IMR-90 (cell line): ENCODE results near the gene NDUFAB1. TPM values are rescaled to one million over a fixed set of nuclear protein-coding genes. Genes with fewer than 3 reads are reported as not detected.
A peak's percentile ranks its signal among the peaks of the same experiment; 100 is the strongest.

Source experiments
- ATAC-seq: fragments of 200-7000 bp; cut with Tn5 transposase; 2 replicates; pipeline ENCODE4 v1.9.1; 2020; ENCODE audit warnings: low read depth, mild to moderate bottlenecking, moderate library complexity
- BruUV-seq: library from RNA; stranded (reverse); fragments of 400-500 nt; replicated peaks from 2 replicates; lab custom pipeline; 2021; lab: Mats Ljungman, UMichigan
- CTCF ChIA-PET: fragments of 300-600 bp; formaldehyde crosslinking; extraction: SDS; loops from one replicate; lab custom pipeline; 2021; ENCODE audit warnings: antibody characterized with exemption; lab: Yijun Ruan, JAX
- POLR2A ChIA-PET: fragments of 300-600 bp; sonication (Branson Sonifier 250); formaldehyde crosslinking; loops from one replicate; lab custom pipeline; 2022; ENCODE audit warnings: antibody characterized with exemption; ENCODE audit not compliant: unreplicated experiment; lab: Charles Lee
- DNase-seq: peaks from one replicate; pipeline ENCODE4 v3.0.0; 2013
- H2AFZ ChIP-seq: replicated peaks from 2 replicates; pipeline ENCODE3; 2013; ENCODE audit warnings: low read length, mild to moderate bottlenecking; ENCODE audit not compliant: poor library complexity
- H2AK5ac ChIP-seq: 2 replicates; pipeline ENCODE4 v1.6.1; 2013; ENCODE audit warnings: low read depth, low read length, inconsistent platforms
- H2AK9ac ChIP-seq: replicated peaks from 2 replicates; pipeline ENCODE3; 2013; ENCODE audit warnings: mild to moderate bottlenecking, low read depth, low read length, moderate library complexity; ENCODE audit not compliant: poor library complexity
- H2BK120ac ChIP-seq: 2 replicates; pipeline ENCODE4 v1.6.1; 2013; ENCODE audit warnings: low read depth, low read length, inconsistent platforms
- H2BK15ac ChIP-seq: 3 replicates; pipeline ENCODE4 v1.6.1; 2013; ENCODE audit warnings: low read depth, low read length, inconsistent platforms
- H2BK20ac ChIP-seq: 2 replicates; pipeline ENCODE4 v1.6.1; 2013; ENCODE audit warnings: low read depth, mild to moderate bottlenecking, inconsistent platforms, low read length, moderate library complexity
- H2BK5ac ChIP-seq: 2 replicates; pipeline ENCODE4 v1.6.1; 2013; ENCODE audit warnings: mild to moderate bottlenecking, low read depth, low read length, inconsistent platforms; ENCODE audit not compliant: poor library complexity, severe bottlenecking
- H3K14ac ChIP-seq: replicated peaks from 2 replicates; pipeline ENCODE4 v1.6.1; 2013; ENCODE audit warnings: low read depth, low read length, inconsistent platforms
- H3K18ac ChIP-seq: 2 replicates; pipeline ENCODE4 v1.6.1; 2013; ENCODE audit warnings: low read depth, low read length, control low read depth
- H3K23ac ChIP-seq: 2 replicates; pipeline ENCODE4 v1.6.1; 2013; ENCODE audit warnings: low read depth, low read length, inconsistent platforms
- H3K27ac ChIP-seq: 2 replicates; pipeline ENCODE4 v1.5.1; 2013; ENCODE audit warnings: mild to moderate bottlenecking, control low read depth, low read length; ENCODE audit not compliant: insufficient read depth
- H3K27me3 ChIP-seq: 2 replicates; pipeline ENCODE4 v1.6.1; 2013; ENCODE audit warnings: low read length; ENCODE audit not compliant: control insufficient read depth, insufficient read depth
- H3K36me3 ChIP-seq: 2 replicates; pipeline ENCODE4 v1.6.1; 2013; ENCODE audit warnings: low read length, mixed read lengths; ENCODE audit not compliant: control insufficient read depth, insufficient read depth
- H3K4ac ChIP-seq: 2 replicates; pipeline ENCODE4 v1.6.1; 2013; ENCODE audit warnings: low read depth, low read length, inconsistent platforms
- H3K4me1 ChIP-seq: 2 replicates; pipeline ENCODE4 v1.6.1; 2013; ENCODE audit warnings: low read length, mixed read lengths; ENCODE audit not compliant: control insufficient read depth, insufficient read depth
- H3K4me2 ChIP-seq: 2 replicates; pipeline ENCODE4 v1.6.1; 2013; ENCODE audit warnings: low read depth, mild to moderate bottlenecking, control low read depth, low read length, moderate library complexity
- H3K4me3 ChIP-seq: 2 replicates; pipeline ENCODE4 v1.5.1; 2013; ENCODE audit warnings: low read depth, mild to moderate bottlenecking, control low read depth, low read length, moderate library complexity; ENCODE audit not compliant: insufficient read depth
- H3K56ac ChIP-seq: 2 replicates; pipeline ENCODE4 v1.6.1; 2013; ENCODE audit warnings: low read length, inconsistent platforms; ENCODE audit not compliant: insufficient read depth; ENCODE audit errors: extremely low read depth
- H3K79me1 ChIP-seq, 2 experiments: 2 replicates each; pipeline ENCODE4 v1.6.1; 2013; ENCODE audit warnings: low read length in 2 of 2, inconsistent platforms in 1 of 2, low read depth in 1 of 2
- H3K9ac ChIP-seq: 2 replicates; pipeline ENCODE4 v1.6.1; 2013; ENCODE audit warnings: low read depth, low read length, control low read depth
- H3K9me1 ChIP-seq: 2 replicates; pipeline ENCODE4 v1.6.1; 2013; ENCODE audit warnings: low read length, inconsistent platforms; ENCODE audit not compliant: insufficient read depth
- H3K9me3 ChIP-seq: 2 replicates; pipeline ENCODE4 v1.6.1; 2013; ENCODE audit warnings: low read length; ENCODE audit not compliant: control insufficient read depth, insufficient read depth
- H4K20me1 ChIP-seq: 2 replicates; pipeline ENCODE4 v1.6.1; 2013; ENCODE audit warnings: low read length, inconsistent platforms; ENCODE audit not compliant: insufficient read depth
- H4K5ac ChIP-seq: 2 replicates; pipeline ENCODE4 v1.6.1; 2013; ENCODE audit warnings: mild to moderate bottlenecking, low read depth, low read length, control low read depth
- H4K8ac ChIP-seq, 2 experiments: 2 replicates each; pipeline ENCODE4 v1.6.1; 2013; ENCODE audit warnings: low read depth in 2 of 2, low read length in 2 of 2, control low read depth in 1 of 2, inconsistent platforms in 1 of 2
- H4K91ac ChIP-seq: 2 replicates; pipeline ENCODE4 v1.6.1; 2013; ENCODE audit warnings: low read depth, low read length, inconsistent platforms; ENCODE audit not compliant: insufficient read depth
- CEBPB ChIP-seq: IDR thresholded peaks from 2 replicates; pipeline ENCODE4 v1.6.1; 2012; ENCODE audit warnings: low read depth, low read length, improper control_type of control experiment
- FOS ChIP-seq: fragments of 150-350 bp; IDR thresholded peaks from 2 replicates; pipeline ENCODE4 v1.6.1; 2016; ENCODE audit warnings: low read depth, low read length
- MAFK ChIP-seq: IDR thresholded peaks from 2 replicates; pipeline ENCODE4 v1.6.1; 2012; ENCODE audit warnings: low read depth, low read length, improper control_type of control experiment
- NFE2L2 ChIP-seq: fragments of 150-350 bp; IDR thresholded peaks from 2 replicates; pipeline ENCODE4 v1.6.1; 2016; ENCODE audit warnings: low read depth, mild to moderate bottlenecking, low read length
- RCOR1 ChIP-seq: IDR thresholded peaks from 2 replicates; pipeline ENCODE4 v1.6.1; 2012; ENCODE audit warnings: mild to moderate bottlenecking, low read length, improper control_type of control experiment; ENCODE audit not compliant: insufficient replicate concordance
- RFX5 ChIP-seq: IDR thresholded peaks from 2 replicates; pipeline ENCODE4 v1.8.0; 2012; ENCODE audit warnings: low read depth, mild to moderate bottlenecking, low read length, moderate library complexity
- SMC3 ChIP-seq: fragments of 150-350 bp; IDR thresholded peaks from 2 replicates; pipeline ENCODE4 v1.6.1; 2016; ENCODE audit warnings: low read depth, mild to moderate bottlenecking, antibody characterized with exemption, low read length, moderate library complexity
- USF2 ChIP-seq: fragments of 150-350 bp; IDR thresholded peaks from 2 replicates; pipeline ENCODE4 v1.6.1; 2017; ENCODE audit warnings: mild to moderate bottlenecking, antibody characterized with exemption, low read length, low read depth
- WGBS, 2 experiments: methylation state at CpG; one replicate each; pipeline versions ENCODE4 v1.1.5 to v1.1.7; 2013; ENCODE audit warnings: missing lambda C conversion rate in 2 of 2; ENCODE audit not compliant: insufficient read length in 1 of 2; ENCODE audit errors: extremely low coverage in 2 of 2; 5-methylcytosine and 5-hydroxymethylcytosine counted together
- dilution Hi-C: fragments of 300-500 bp; cut with HindIII; formaldehyde crosslinking; loops from one replicate; pipeline ENCODE4 v1.14.3; 2018; ENCODE audit warnings: low sequenced_read_pairs; ENCODE audit not compliant: unreplicated experiment
- in situ Hi-C: fragments of 300-500 bp; cut with MboI; formaldehyde crosslinking; loops from 3 replicates; pipeline ENCODE4 v1.14.3; 2019; ENCODE audit warnings: low sequenced_read_pairs, inconsistent platforms, mixed read lengths
- intact Hi-C: fragments of 100-400 bp; cut with micrococcal nuclease; formaldehyde crosslinking; loops from 2 replicates; pipeline ENCODE4 v1.10.0; 2022
- polyA plus RNA-seq, 3 experiments: library from polyadenylated mRNA; depleted of rRNA; stranded (reverse); fragments of >200 nt; gene quantifications; 2 replicates each; pipeline ENCODE4 v1.2.3, GENCODE V29; 2012; ENCODE audit warnings: low replicate concordance in 1 of 3
- total RNA-seq: library from RNA; depleted of rRNA; stranded (reverse); fragments of >200 nt; gene quantifications from 2 replicates; pipeline ENCODE4 v1.2.3, GENCODE V29; 2012

Gene NDUFAB1
- total and polyA plus RNA-seq, 2 of the 4 experiments (the other 2 are of a cell fraction) = 117 to 146 TPM

GRCh38 chr16:23640615-23640930, 44.5 kb upstream of the NDUFAB1 start:
- WGBS, 2 experiments = no CpG with 5 or more reads among the region's 8 CpGs
- Histone ChIP-seq H2AK5ac (peak overlapping the region; percentile 52; the same call in 1 of the 2 replicates), H3K9me1 (peaks cover 2% of the 10 kb centered on the region; the same call in 1 of the 2 replicates), H3K4me3 (peak overlapping the region; percentile 80), H3K56ac (peak overlapping the region; percentile 65), H4K20me1 (no peaks in the 10 kb centered on the region), H3K23ac (peak overlapping the region; percentile 62; the same call in 1 of the 2 replicates), H2BK15ac (peak overlapping the region; percentile 1; the same call in 1 of the 3 replicates), H3K27ac (peak overlapping the region; percentile 55), H2BK20ac (no peak overlapping the region), H2AK9ac (peak overlapping the region; percentile 92), H4K8ac (peak overlapping the region; percentile 88 to 89), H3K79me1 (peaks cover 26 to 37% of the 10 kb centered on the region in 2 experiments), H2BK120ac (no peak overlapping the region), H3K9me3 (no peaks in the 10 kb centered on the region), H4K91ac (peak overlapping the region; percentile 49; the same call in 1 of the 2 replicates), H3K4me1 (peaks cover 4% of the 10 kb centered on the region; the same call in 1 of the 2 replicates), H3K4ac (peak overlapping the region; percentile 80), H3K9ac (peak overlapping the region; percentile 79), H3K18ac (no peak overlapping the region), H4K5ac (peak overlapping the region; percentile 36), H3K27me3 (no peaks in the 10 kb centered on the region), H3K14ac (peak overlapping the region; percentile 63), H3K4me2 (peak overlapping the region; percentile 91), H2BK5ac (peak overlapping the region; percentile 42), H3K36me3 (peaks cover 12% of the 10 kb centered on the region), H2AFZ (peak overlapping the region; percentile 98)
- intact Hi-C loops = loop anchor here (2.0 to 5.0 kb wide), 2 partner anchors 44 to 83 kb away; partner anchors contain the start of genes EARS2, NDUFAB1 and UBFD1
- BruUV-seq = no TSS peak
- TF ChIP-seq SMC3 = no peak
- no peak for TF ChIP-seq RFX5
- no peak for TF ChIP-seq NFE2L2
- no peak for TF ChIP-seq FOS
- TF ChIP-seq USF2 = 0 out of 2 replicates have a peak, but pooled peaks have one; percentile 60
- no peak for TF ChIP-seq RCOR1
- no peak for TF ChIP-seq MAFK
- TF ChIP-seq CEBPB = no peak
- ChIA-PET POLR2A (no interaction called here), CTCF (interaction anchor here (0.8 to 1.2 kb wide), 3 partner anchors 9 to 11 kb away, joined by 3 read pairs; no protein-coding TSS in a partner anchor)
- no peak; the same call in 1 of the 2 replicates for ATAC-seq
- in situ Hi-C loops = no loop called here
- dilution Hi-C loops = no loop called here
- DNase-seq = no peak
